Adipocyte (in vitro differentiated cells): ENCODE data around the gene SEMA4B.

Source experiments
- DNase-seq: peaks from one replicate; pipeline ENCODE4 v3.0.0-alpha.2; 2015; ENCODE audit warnings: low read depth
- H3K27me3 ChIP-seq: replicated peaks from 2 replicates; pipeline ENCODE4 v1.7.0; 2013; ENCODE audit warnings: mild to moderate bottlenecking, low read length, moderate library complexity; ENCODE audit not compliant: control insufficient read depth, insufficient read depth
- H3K36me3 ChIP-seq: 2 replicates; pipeline ENCODE4 v1.7.0; 2013; ENCODE audit warnings: low read length, mild to moderate bottlenecking, moderate library complexity; ENCODE audit not compliant: control insufficient read depth, insufficient read depth, severe bottlenecking
- H3K4me1 ChIP-seq: 2 replicates; pipeline ENCODE4 v1.7.0; 2013; ENCODE audit warnings: mild to moderate bottlenecking, low read length, moderate library complexity; ENCODE audit not compliant: control insufficient read depth, insufficient read depth
- H3K4me3 ChIP-seq: 2 replicates; pipeline ENCODE4 v1.7.0; 2013; ENCODE audit warnings: mild to moderate bottlenecking, low read length, moderate library complexity
- H3K9ac ChIP-seq: 2 replicates; pipeline ENCODE4 v1.7.0; 2013; ENCODE audit warnings: mild to moderate bottlenecking, low read length, moderate library complexity
- H3K9me3 ChIP-seq: 2 replicates; pipeline ENCODE4 v1.7.0; 2013; ENCODE audit warnings: mild to moderate bottlenecking, low read length, moderate library complexity; ENCODE audit not compliant: control insufficient read depth

Gene SEMA4B

GRCh38 chr15:90231028-90232017, 30.2 kb downstream of the SEMA4B start:
- no peaks in the 10 kb centered on the region for H3K9me3 ChIP-seq

GRCh38 chr15:90232196-90232595, 31.1 kb downstream of the SEMA4B start:
- Histone ChIP-seq H3K27me3 (no peaks in the 10 kb centered on the region), H3K4me3 (peak overlapping the region; percentile 89), H3K4me1 (peaks cover 37% of the 10 kb centered on the region), H3K36me3 (peaks cover 40% of the 10 kb centered on the region), H3K9ac (peak overlapping the region; percentile 83), H3K9me3 (no peaks in the 10 kb centered on the region)
- DNase-seq = no peak

More at GRCh38 chr15:90231028-90232017, 30.2 kb downstream of the SEMA4B start:
- Histone ChIP-seq H3K9ac (no peak overlapping the region), H3K27me3 (no peaks in the 10 kb centered on the region), H3K4me3 (no peak overlapping the region), H3K4me1 (peaks cover 37% of the 10 kb centered on the region), H3K36me3 (peaks cover 40% of the 10 kb centered on the region)
- DNase-seq = no peak

- Histone ChIP-seq H3K9ac (peak overlapping the region; percentile 83), H3K27me3 (no peaks in the 10 kb centered on the region), H3K36me3 (peaks cover 44% of the 10 kb centered on the region), H3K4me1 (peaks cover 37% of the 10 kb centered on the region), H3K9me3 (no peaks in the 10 kb centered on the region), H3K4me3 (peak overlapping the region; percentile 89)
- no peak for DNase-seq
Measured at GRCh38 chr15:90232941-90233386, 31.8 kb downstream of the SEMA4B start.

- DNase-seq = peak; percentile 99
- Histone ChIP-seq H3K4me3 (peak within 1 kb of the TSS; percentile 93), H3K9ac (peak within 1 kb of the TSS; percentile 89), H3K9me3 (no peaks in the 10 kb centered on the region), H3K27me3 (no peaks in the 10 kb centered on the region), H3K4me1 (peaks cover 37% of the 10 kb centered on the region), H3K36me3 (peaks cover 44% of the 10 kb centered on the region)
Measured at GRCh38 chr15:90233387-90234095, 32.4 kb downstream of the SEMA4B start, which contains the start of gene CIB1. Gene CIB1 (minus strand): TSS chr15:90233941. CDS start chr15:90233885, 56 bp downstream.

- H3K4me1 ChIP-seq = peaks cover 37% of the 10 kb centered on the region
- DNase-seq = peak; percentile 31
- H3K9ac ChIP-seq = peak within 1 kb of the TSS; percentile 89
- H3K9me3 ChIP-seq = no peaks in the 10 kb centered on the region
- no peaks in the 10 kb centered on the region for H3K27me3 ChIP-seq
- peaks cover 42% of the 10 kb centered on the region for H3K36me3 ChIP-seq
- H3K4me3 ChIP-seq = peak within 1 kb of the TSS; percentile 93
Measured at GRCh38 chr15:90234096-90234988, 33.2 kb downstream of the SEMA4B start, which contains the start of gene GDPGP1. Gene GDPGP1 (plus strand): TSS chr15:90234209. CDS start chr15:90240909, 6,700 bp downstream.

GRCh38 chr15:90239371-90239770, 38.2 kb downstream of the SEMA4B start:
- DNase-seq = no peak

GRCh38 chr15:90240856-90241255, 39.7 kb downstream of the SEMA4B start:
- Histone ChIP-seq H3K27me3 (no peaks in the 10 kb centered on the region), H3K9ac (no peak overlapping the region), H3K4me3 (no peak overlapping the region), H3K36me3 (peaks cover 29% of the 10 kb centered on the region), H3K4me1 (no peaks in the 10 kb centered on the region), H3K9me3 (no peaks in the 10 kb centered on the region)
- DNase-seq = no peak

More at GRCh38 chr15:90239371-90239770, 38.2 kb downstream of the SEMA4B start:
- H3K4me3 ChIP-seq = no peak overlapping the region
- H3K36me3 ChIP-seq = peaks cover 29% of the 10 kb centered on the region
- no peak overlapping the region for H3K9ac ChIP-seq
- peaks cover 5% of the 10 kb centered on the region for H3K4me1 ChIP-seq
- H3K27me3 ChIP-seq = no peaks in the 10 kb centered on the region
- no peaks in the 10 kb centered on the region for H3K9me3 ChIP-seq

GRCh38 chr15:90241343-90242192, 40.4 kb downstream of the SEMA4B start:
- DNase-seq = no peak
- no peaks in the 10 kb centered on the region for H3K9me3 ChIP-seq
- no peak overlapping the region for H3K9ac ChIP-seq
- no peak overlapping the region for H3K4me3 ChIP-seq
- H3K4me1 ChIP-seq = no peaks in the 10 kb centered on the region
- peaks cover 29% of the 10 kb centered on the region for H3K36me3 ChIP-seq
- H3K27me3 ChIP-seq = no peaks in the 10 kb centered on the region

- Histone ChIP-seq H3K9me3 (no peaks in the 10 kb centered on the region), H3K9ac (no peak overlapping the region), H3K36me3 (peaks cover 13% of the 10 kb centered on the region), H3K4me1 (no peaks in the 10 kb centered on the region), H3K27me3 (no peaks in the 10 kb centered on the region), H3K4me3 (no peak overlapping the region)
- DNase-seq = no peak
Measured at GRCh38 chr15:90243943-90244639, 43.0 kb downstream of the SEMA4B start.
